Middle frontal gyrus (tissue), 1 donor: ENCODE measurements around the gene ADAMTSL1.

Experiments
- DNase-seq: peaks from one replicate; pipeline ENCODE4 v3.0.0-alpha.2; 2015; ENCODE audit warnings: low spot score; ENCODE audit errors: extremely low spot score

The ADAMTSL1 gene

DNA sequence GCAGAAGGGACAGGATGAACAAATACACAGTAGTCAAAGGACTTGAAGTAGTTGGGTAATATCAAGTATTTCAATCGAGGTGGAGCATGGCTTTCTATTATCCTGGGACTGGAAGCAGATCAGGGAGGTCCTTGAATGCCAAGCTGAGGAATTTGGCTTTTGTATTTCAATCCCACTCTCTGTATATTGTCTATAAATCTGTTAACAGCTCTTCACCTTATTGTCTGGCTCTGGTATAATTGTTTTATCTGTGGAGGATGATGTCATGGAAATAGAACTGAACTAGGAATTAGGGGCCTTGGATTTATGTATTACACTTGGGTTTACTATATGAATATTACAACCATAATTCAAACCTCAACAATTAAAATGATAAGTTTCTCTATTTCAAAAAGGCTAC lies 6.3 kb upstream of the ADAMTSL1 start:
- DNase-seq: no peak

DNA sequence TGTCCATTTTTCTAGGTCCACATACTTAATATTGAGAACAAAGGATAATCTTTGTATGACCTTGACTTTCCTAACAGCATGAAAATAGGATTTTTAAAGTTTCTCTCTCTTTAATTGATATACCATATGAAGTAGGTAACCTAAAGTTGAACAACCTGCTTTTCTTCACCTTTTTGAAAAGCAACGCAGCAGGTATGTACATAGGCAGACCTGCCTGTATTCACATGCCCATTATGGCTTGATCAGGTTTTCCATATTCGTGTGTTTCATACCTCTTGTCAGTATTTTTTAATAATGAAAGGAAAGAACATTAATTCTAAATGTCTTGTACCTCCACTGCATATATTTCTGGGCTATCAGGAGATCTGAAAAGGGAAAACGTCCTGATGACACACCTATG lies 1.5 kb upstream of the ADAMTSL1 start:
- DNase-seq: no peak

GRCh38 chr9:18472841-18473251 lies 1.1 kb upstream of the ADAMTSL1 start:
- DNase-seq: no peak

GRCh38 chr9:18474783-18475182 lies 830 bp downstream of the ADAMTSL1 start:
- DNase-seq: no peak

GRCh38 chr9:18477121-18477660 lies 3.2 kb downstream of the ADAMTSL1 start:
- no peak for DNase-seq

DNA sequence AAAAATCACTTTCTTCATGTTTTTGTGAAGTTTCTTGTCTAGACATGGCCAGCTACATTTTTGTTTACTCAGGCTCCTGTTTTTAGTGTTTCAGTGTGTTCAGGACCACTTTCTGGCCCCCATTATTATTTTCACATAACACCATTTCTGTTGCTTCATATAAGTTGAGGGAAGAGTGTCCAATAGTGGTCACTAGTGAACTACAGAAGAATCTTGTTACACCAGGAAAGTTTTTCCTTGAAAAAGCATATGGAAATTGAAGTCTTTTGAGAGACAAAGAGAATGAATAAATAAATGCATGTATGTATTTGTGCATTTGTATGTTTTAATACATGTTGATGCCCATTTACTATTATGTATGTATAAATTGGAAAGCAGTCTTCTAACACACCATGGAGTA lies 3.8 kb downstream of the ADAMTSL1 start:
- DNase-seq: no peak

- no peak for DNase-seq
Measured at GRCh38 chr9:18478501-18479361, 4.8 kb downstream of the ADAMTSL1 start.

GRCh38 chr9:18479405-18479804 lies 5.5 kb downstream of the ADAMTSL1 start:
- DNase-seq: no peak

GRCh38 chr9:18480662-18481093 lies 6.7 kb downstream of the ADAMTSL1 start:
- no peak for DNase-seq

DNA sequence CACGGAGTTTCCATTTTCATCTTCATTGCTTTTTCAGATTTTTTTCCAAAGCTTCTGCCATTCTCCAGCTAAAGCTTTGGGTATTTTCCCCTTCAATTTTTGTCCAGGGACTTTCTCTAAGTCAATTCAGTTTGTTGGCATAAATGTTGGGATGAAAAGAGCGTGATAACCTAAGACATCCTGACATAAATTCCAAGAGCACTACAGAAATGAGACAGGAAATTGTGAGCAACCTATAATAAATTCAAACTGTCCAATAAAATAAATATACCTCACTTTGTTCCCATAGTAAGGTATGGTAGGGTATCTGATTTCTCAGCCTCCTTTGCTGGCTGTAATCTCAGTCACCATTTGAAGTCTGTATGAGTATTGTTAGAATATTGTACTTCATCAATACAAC lies 8.4 kb downstream of the ADAMTSL1 start:
- DNase-seq: no peak

DNA sequence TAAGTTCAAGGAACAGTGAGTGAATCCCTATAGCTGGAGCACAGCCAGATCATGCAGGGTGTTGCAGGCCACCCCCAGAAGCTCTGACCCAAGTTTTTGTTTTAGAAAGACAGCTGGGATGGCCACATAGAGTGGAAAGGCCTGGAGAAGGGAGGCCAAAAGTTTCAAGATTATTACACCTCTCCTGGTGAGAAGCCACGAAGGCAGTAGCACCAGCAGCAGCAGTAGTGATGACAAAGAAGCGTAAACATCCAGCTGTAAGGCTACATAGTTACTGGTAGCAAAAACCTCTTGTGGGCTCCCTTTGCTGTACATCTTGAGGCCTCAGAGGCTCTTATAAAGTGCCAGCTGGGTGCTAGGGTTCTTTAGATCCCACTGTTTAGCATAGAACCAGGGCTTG lies 11.8 kb downstream of the ADAMTSL1 start:
- DNase-seq: no peak

- DNase-seq: no peak
Measured at GRCh38 chr9:18487611-18488010, 13.7 kb downstream of the ADAMTSL1 start.

- no peak for DNase-seq
Measured at GRCh38 chr9:18488886-18489285, 14.9 kb downstream of the ADAMTSL1 start.

- no peak for DNase-seq
Measured at GRCh38 chr9:18489861-18490260, 15.9 kb downstream of the ADAMTSL1 start.

DNA sequence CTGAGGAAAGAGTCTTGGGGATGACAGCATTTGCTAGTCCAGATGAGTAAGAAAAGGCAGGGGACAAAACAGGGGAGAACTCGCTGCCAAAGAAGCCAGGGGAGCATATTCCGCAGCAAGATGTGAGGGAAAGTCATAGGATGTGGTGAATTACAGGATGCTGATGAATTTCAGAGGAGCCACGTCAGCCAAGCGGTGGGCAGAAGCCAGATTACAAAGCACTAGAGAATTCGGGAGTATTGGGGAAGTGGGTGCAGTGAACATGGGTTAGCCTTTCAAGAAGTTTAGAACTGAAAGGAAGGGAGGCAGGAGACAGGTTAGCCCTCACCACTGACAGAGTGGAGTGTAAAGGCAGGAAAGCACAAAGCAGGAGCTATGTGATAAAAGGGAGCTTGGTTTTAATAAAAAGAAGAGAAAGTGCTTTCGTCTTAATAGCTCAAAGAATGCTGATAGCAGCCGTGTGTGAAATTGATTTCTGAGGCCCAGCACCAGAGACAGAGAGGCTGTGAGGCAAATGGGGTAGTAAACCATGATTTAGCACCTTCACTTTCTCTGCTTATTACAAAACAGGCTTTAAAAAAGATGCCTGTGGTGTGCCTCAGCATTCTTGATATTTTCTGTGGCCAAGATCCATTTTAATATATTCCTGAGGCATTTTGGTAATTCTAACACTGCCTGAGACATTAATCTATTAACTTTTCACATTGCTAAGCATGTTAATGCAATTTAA lies 16.9 kb downstream of the ADAMTSL1 start:
- no peak for DNase-seq

DNA sequence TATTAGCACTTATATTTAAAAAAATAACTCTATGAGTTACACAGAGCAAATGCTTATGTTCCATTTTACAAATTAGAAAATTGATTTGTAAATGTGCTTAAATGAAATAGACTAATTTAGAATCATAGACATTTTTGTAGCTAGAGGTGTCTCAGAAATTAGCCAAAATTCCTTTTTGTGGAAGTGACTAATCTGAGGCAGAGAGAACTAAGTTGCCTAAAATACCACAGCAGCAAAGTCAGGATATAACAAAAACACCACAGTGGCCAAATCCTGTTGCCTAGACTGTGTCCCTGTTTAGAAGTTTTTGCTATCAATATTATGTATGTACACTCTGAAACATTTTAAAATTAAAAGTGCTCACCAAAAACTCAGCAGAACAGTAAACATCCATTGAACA lies 18.7 kb downstream of the ADAMTSL1 start:
- no peak for DNase-seq

DNA sequence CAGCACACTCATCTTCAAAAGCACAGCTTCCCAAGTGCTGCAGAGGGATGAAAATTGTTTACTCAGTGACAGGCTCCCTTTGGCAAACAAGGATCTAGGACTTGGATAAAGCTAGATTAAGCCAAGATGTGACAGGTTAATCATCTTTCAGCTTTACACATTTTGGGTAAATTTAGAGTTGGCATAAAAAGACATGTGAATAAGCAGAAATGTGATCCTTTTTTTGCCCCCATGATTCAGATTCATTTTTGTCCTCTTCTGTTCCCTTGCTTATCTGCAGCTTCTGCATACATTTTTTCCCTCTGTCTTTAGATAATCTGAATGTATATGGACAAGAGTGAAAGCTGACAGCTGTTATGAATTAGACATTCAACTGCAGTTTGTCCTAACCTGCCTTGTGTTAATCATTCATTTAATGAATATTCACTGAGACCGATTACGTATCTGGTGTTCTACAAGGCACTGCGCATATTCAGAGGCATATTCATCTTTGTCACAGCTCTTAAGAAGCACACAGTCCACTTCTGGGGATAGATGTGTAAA lies 19.6 kb downstream of the ADAMTSL1 start:
- no peak for DNase-seq

GRCh38 chr9:18495065-18495464 lies 21.1 kb downstream of the ADAMTSL1 start:
- no peak for DNase-seq

DNA sequence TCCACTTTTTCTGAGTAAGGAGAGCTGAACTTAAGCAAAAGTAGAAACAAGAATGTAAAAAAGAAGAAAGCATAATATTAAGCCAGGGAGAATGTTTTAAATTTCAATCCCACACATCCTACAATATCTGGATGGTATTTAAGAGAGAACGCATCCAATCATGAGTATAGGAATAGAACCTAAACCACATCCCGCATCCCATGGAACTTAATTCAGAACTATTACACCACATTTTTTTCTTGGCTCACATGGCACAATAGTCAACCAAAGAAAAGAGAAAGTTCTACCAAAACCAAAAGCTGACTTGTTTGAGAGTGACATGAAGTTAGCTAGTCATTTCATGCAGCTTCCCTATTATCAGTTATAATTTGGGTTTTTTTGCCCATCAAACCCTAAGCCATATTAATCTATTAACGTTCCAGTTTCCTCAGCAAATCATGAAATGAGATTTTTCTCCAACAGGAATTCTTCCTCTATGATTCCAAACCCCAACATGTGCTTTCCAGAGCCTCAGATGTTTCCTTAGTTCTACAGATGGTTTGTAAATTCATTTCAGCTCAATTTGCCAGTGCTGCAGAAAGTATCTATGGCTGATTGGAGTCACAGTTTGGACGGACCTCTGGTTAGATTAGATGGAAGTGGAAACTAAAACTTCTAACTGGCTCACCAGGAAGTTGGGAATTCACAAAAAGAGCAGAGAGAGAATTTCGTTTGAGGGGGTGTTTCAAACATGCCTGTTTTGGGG lies 22.5 kb downstream of the ADAMTSL1 start:
- DNase-seq: no peak

GRCh38 chr9:18499062-18499461 lies 25.1 kb downstream of the ADAMTSL1 start:
- no peak for DNase-seq

GRCh38 chr9:18499980-18500379 lies 26.0 kb downstream of the ADAMTSL1 start:
- DNase-seq: no peak
